ENCODE results near the gene PIEZO1. TPM values are rescaled to one million over a fixed set of nuclear protein-coding genes. Genes with fewer than 3 reads are reported as not detected.
"Not testable (repeated sequence)": the region's sequence is repeated elsewhere in the genome, so short reads cannot be mapped to it uniquely, and the experiment has no call there.

Gene PIEZO1
- total RNA-seq, 2 experiments from 2014 or later = 105 to 126 TPM

DNA sequence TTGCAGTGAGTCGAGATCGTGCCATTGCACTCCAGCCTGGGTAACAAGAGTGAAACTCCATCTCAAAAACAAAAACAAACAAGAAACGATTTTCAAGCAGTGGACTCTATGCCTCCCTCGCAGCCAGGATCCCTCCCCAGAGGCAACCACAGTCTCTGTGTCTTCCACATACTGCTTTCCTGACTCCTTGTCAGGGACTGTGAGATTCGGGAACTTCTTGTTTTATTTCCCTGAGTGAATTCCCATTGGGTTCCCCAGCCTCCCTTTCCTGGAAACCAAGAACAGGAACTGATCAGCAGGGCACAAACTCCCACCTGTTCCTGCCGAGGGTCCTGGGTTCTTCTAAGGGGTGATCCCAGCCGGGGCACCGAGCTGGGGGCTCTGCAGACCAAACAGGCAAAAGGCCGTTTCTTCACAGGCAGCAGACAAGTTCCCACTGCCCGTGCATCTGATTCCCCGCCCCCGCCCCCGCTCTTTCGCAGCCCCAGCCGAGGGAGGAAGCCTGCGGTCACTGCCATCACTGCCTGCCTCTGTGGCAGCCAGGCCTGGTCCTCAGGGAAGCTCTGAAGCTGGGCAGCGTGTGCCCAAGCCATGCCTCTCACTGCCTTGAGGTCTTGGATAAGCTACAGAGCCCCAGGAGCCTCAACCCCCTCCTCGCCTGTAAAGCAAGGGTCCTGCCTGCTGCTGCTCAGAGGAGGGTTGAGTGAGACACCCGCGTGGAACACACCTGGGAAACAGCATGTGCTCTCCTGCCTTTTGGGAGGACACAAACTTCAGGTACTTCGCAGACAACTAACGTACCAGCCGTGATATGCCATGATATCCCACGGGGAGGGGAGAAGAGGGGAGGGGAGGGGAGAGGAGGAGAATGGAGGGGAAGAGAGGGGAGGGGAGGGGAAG is 5.5 kb upstream of the PIEZO1 start:
- peaks cover 45% of the 10 kb centered on the region for H3K4me1 Mint-ChIP-seq
- H3K9me3 Mint-ChIP-seq (ENCODE audit: low read depth) = no peaks in the 10 kb centered on the region
- peak; percentile 82 for ATAC-seq

GRCh38 chr16:88789594-88789993 is 4.6 kb upstream of the PIEZO1 start:
- DNase-seq (no peak), ATAC-seq (no peak)
- CTCF ChIA-PET = no interaction called here
- Mint-ChIP-seq H3K4me3 (no peak overlapping the region), H3K4me1 (peaks cover 40% of the 10 kb centered on the region), H3K27ac (no peak overlapping the region), H3K36me3 (ENCODE audit: low read depth) (no peaks in the 10 kb centered on the region), H3K27me3 (no peaks in the 10 kb centered on the region), H3K9me3 (ENCODE audit: low read depth) (no peaks in the 10 kb centered on the region)
- intact Hi-C loops (cut with DNase I, micrococcal nuclease) = loop anchor here (10.0 kb wide), 4 partner anchors 155 to 835 kb away; partner anchors contain the start of genes BANP (in 1 of the 2), IL17C (in 1 of the 2), SPG7 (in 1 of the 2) and ZFPM1 (in 1 of the 2)
- POLR2A ChIA-PET = no interaction called here

More for the DNA sequence above, 5.5 kb upstream of the PIEZO1 start:
- H3K36me3 Mint-ChIP-seq (ENCODE audit: low read depth) = no peaks in the 10 kb centered on the region
- peak overlapping the region; percentile 61 for H3K4me3 Mint-ChIP-seq
- intact Hi-C loops (cut with DNase I, micrococcal nuclease) = no loop called here
- no peaks in the 10 kb centered on the region for H3K27me3 Mint-ChIP-seq
- DNase-seq = peak; percentile 83
- POLR2A ChIA-PET = interaction anchor here (0.6 kb wide), 1 partner anchor 171 kb away, joined by 3 read pairs; no protein-coding TSS in a partner anchor
- CTCF ChIA-PET = no interaction called here
- peak overlapping the region; percentile 79 for H3K27ac Mint-ChIP-seq

- H3K36me3 Mint-ChIP-seq (ENCODE audit: low read depth); CTCF ChIA-PET: not testable (repeated sequence)
These were observed 3.7 kb upstream of the PIEZO1 start for GRCh38 chr16:88788749-88789148.

DNA sequence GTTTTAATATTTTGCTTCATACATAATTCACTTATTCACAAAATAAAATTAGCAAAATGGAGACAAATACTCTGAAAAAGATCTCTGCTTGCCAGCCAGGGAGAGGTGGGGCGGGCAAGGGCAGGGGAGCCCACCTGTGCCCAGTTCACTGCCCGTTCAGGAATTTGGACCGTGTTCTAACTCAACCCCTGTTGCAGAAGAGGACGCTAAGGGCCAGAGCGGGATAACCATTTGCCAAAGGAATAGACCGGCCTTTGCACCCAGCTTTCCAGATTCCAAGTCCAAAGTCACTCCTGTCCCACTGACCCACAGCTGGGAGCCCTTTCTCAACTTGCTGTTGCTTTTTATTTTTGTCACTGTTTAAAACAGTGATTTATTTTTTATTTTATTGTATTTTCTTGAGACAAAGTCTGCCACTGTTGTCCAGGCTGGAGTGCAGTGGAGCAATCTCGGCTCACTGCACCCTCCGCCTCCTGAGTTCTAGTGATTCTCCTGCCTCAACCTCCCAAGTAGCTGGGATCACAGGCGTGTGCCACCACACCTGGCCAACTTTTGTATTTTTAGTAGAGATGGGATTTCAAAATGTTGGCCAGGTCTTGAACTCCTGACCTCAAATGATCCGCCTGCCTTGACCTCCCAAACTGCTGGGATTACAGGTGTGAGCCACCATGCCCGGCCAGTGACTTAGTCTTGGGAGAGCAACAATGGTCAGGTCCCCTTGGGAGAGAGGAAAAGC is 2.7 kb upstream of the PIEZO1 start:
- no peaks in the 10 kb centered on the region for H3K27me3 Mint-ChIP-seq
- ChIA-PET CTCF (interaction anchor here (0.6 to 1.5 kb wide), 7 partner anchors 13 to 65 kb away, joined by 3 to 6 read pairs (median 4); no protein-coding TSS in a partner anchor), POLR2A (interaction anchor here (0.6 kb wide), 1 partner anchor 10 kb away, joined by 3 read pairs; no protein-coding TSS in a partner anchor)
- ATAC-seq (no peak), DNase-seq (no peak)
- intact Hi-C loops (cut with DNase I, micrococcal nuclease) = loop anchor here (10.0 kb wide), 4 partner anchors 153 to 833 kb away; partner anchors contain the start of genes BANP (in 1 of the 2), IL17C (in 1 of the 2), SPG7 (in 1 of the 2) and ZFPM1 (in 1 of the 2)
- no peaks in the 10 kb centered on the region for H3K9me3 Mint-ChIP-seq (ENCODE audit: low read depth)
- H3K4me1 Mint-ChIP-seq = peaks cover 40% of the 10 kb centered on the region
- H3K4me3 Mint-ChIP-seq = no peak overlapping the region
- H3K36me3 Mint-ChIP-seq (ENCODE audit: low read depth) = no peaks in the 10 kb centered on the region
- no peak overlapping the region for H3K27ac Mint-ChIP-seq

More at GRCh38 chr16:88788749-88789148, 3.7 kb upstream of the PIEZO1 start:
- H3K9me3 Mint-ChIP-seq (ENCODE audit: low read depth); DNase-seq; ATAC-seq; H3K4me3 Mint-ChIP-seq; POLR2A ChIA-PET; H3K27ac Mint-ChIP-seq; H3K27me3 Mint-ChIP-seq: not testable (repeated sequence)
- intact Hi-C loops (cut with DNase I, micrococcal nuclease) = loop anchor here (10.0 kb wide), 4 partner anchors 154 to 834 kb away; partner anchors contain the start of genes BANP (in 1 of the 2), IL17C (in 1 of the 2), SPG7 (in 1 of the 2) and ZFPM1 (in 1 of the 2)
- H3K4me1 Mint-ChIP-seq = peaks cover 38% of the 10 kb centered on the region

DNA sequence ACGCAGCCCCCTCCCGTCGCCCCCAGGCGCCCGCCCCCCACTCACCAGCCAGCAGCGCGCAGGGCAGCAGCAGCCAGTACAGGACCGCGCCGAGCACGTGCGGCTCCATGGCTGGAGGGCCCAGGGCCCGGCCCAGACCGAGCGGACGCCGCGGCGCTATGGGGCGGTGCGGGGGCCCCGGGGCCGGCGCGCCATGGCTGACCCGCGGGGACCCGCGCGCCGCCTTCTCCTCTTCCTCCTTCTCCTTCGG is 239 bp downstream of the PIEZO1 start:
- ATAC-seq (no peak), DNase-seq (no peak)
- H3K9me3 Mint-ChIP-seq (ENCODE audit: low read depth) = no peaks in the 10 kb centered on the region
- H3K4me1 Mint-ChIP-seq = peaks cover 44% of the 10 kb centered on the region
- H3K27ac Mint-ChIP-seq = no peak overlapping the region
- peak overlapping the region; percentile 66 for H3K4me3 Mint-ChIP-seq
- intact Hi-C loops (cut with DNase I, micrococcal nuclease) = loop anchor here (1.0 to 10.0 kb wide), 11 partner anchors 19 to 830 kb away; partner anchors contain the start of genes BANP (in 1 of the 2), CDT1 (in 1 of the 2), IL17C (in 1 of the 2) and MVD (in 1 of the 2)
- POLR2A ChIA-PET = no interaction called here
- CTCF ChIA-PET = interaction anchor here (0.6 to 6.4 kb wide), 4 partner anchors 25 to 148 kb away, joined by 3 to 59 read pairs (median 4); no protein-coding TSS in a partner anchor
- no peaks in the 10 kb centered on the region for H3K36me3 Mint-ChIP-seq (ENCODE audit: low read depth)
- H3K27me3 Mint-ChIP-seq = no peaks in the 10 kb centered on the region

GRCh38 chr16:88784074-88784855 is 755 bp downstream of the PIEZO1 start:
- DNase-seq = peak; percentile 70
- H3K4me1 Mint-ChIP-seq = peaks cover 42% of the 10 kb centered on the region
- ChIA-PET CTCF (interaction anchor here (0.6 to 6.4 kb wide), 4 partner anchors 25 to 1575 kb away, joined by 3 to 59 read pairs (median 4); no protein-coding TSS in a partner anchor), POLR2A (interaction anchor here (1.1 kb wide), 1 partner anchor 19 kb away, joined by 4 read pairs; no protein-coding TSS in a partner anchor)
- H3K27me3 Mint-ChIP-seq = no peaks in the 10 kb centered on the region
- intact Hi-C loops (cut with DNase I, micrococcal nuclease) = loop anchor here (2.0 to 10.0 kb wide), 8 partner anchors 47 to 829 kb away; partner anchors contain the start of genes BANP (in 1 of the 2), IL17C (in 1 of the 2), MVD (in 1 of the 2) and SNAI3 (in 1 of the 2)
- H3K36me3 Mint-ChIP-seq (ENCODE audit: low read depth) = no peaks in the 10 kb centered on the region
- H3K27ac Mint-ChIP-seq = peak overlapping the region; percentile 79
- no peak for ATAC-seq
- peak overlapping the region; percentile 66 for H3K4me3 Mint-ChIP-seq
- no peaks in the 10 kb centered on the region for H3K9me3 Mint-ChIP-seq (ENCODE audit: low read depth)

DNA sequence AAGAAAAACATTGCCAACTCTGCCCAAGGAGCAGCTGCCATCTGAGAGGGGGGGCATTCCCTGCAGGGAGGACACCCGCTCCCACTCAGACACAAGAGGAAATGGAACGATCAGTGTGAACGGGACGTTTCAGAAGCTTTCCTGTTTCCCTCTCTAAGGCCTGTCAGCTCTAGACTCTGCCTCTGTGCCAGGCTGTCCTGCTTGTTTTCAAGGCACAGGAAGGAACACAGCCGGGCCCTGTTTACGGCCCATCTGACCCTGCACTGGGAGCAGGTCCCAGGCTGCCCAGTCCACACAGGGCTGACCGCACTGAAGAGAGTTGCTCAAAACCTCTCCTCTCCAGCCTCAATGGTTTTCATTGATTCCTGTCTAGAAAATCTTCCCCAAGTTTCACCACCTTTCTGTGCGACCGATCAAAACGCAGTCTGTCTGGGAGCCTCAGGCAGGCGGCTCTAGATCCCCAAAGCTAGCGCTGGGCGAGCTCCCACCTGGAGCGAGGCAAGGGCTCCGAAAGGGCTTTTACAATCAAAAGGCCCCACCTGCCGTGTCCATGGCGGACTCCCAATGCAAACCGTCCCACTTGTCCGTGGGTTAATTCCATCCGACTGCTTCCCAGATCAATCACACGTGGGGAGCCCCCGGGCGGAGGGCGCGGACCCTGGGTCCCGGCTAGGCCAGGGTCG is 1.5 kb downstream of the PIEZO1 start:
- ATAC-seq (no peak), DNase-seq (peak; percentile 39)
- Mint-ChIP-seq H3K9me3 (ENCODE audit: low read depth) (no peaks in the 10 kb centered on the region), H3K4me3 (peak overlapping the region; percentile 66), H3K27ac (peak overlapping the region; percentile 79), H3K36me3 (ENCODE audit: low read depth) (no peaks in the 10 kb centered on the region), H3K27me3 (no peaks in the 10 kb centered on the region), H3K4me1 (peaks cover 46% of the 10 kb centered on the region)
- POLR2A ChIA-PET = interaction anchor here (1.1 kb wide), 1 partner anchor 20 kb away, joined by 4 read pairs; no protein-coding TSS in a partner anchor
- CTCF ChIA-PET = interaction anchor here (0.7 to 6.4 kb wide), 7 partner anchors 11 to 1575 kb away, joined by 3 to 59 read pairs (median 6); partner anchors contain the start of gene ZNF778
- intact Hi-C loops (cut with DNase I, micrococcal nuclease) = loop anchor here (2.0 to 10.0 kb wide), 9 partner anchors 19 to 829 kb away; partner anchors contain the start of genes BANP (in 1 of the 2), CDT1 (in 1 of the 2), IL17C (in 1 of the 2) and MVD (in 1 of the 2)

GRCh38 chr16:88782454-88783390 is 2.3 kb downstream of the PIEZO1 start:
- H3K36me3 Mint-ChIP-seq (ENCODE audit: low read depth) = no peaks in the 10 kb centered on the region
- ATAC-seq = peak; percentile 78
- H3K4me1 Mint-ChIP-seq = peaks cover 52% of the 10 kb centered on the region
- H3K9me3 Mint-ChIP-seq (ENCODE audit: low read depth) = no peaks in the 10 kb centered on the region
- POLR2A ChIA-PET = interaction anchor here (0.6 to 2.1 kb wide), 5 partner anchors 11 to 212 kb away, joined by 3 to 13 read pairs (median 7); partner anchors contain the start of genes APRT and ZC3H18
- no peaks in the 10 kb centered on the region for H3K27me3 Mint-ChIP-seq
- CTCF ChIA-PET = interaction anchor here (0.5 to 6.4 kb wide), 20 partner anchors 11 to 1574 kb away, joined by 3 to 59 read pairs (median 4); partner anchors contain the start of gene ZNF778
- intact Hi-C loops (cut with DNase I, micrococcal nuclease) = loop anchor here (1.0 to 10.0 kb wide), 11 partner anchors 20 to 828 kb away; partner anchors contain the start of genes BANP (in 1 of the 2), CDT1 (in 1 of the 2), CTU2 (in 1 of the 2) and CYBA (in 1 of the 2)
- peak overlapping the region; percentile 79 for H3K27ac Mint-ChIP-seq
- H3K4me3 Mint-ChIP-seq = peak overlapping the region; percentile 66
- DNase-seq = peak; percentile 93

All from activated CD4-positive, alpha-beta T cell treated with anti-CD3 and anti-CD28 coated beads for 36 hours (primary cell).